K562 (cell line): ENCODE data around the gene GREB1. TPM values are rescaled to one million over a fixed set of nuclear protein-coding genes. Genes with fewer than 3 reads are reported as not detected.

ENCODE experiments used
- BRF2 ChIP-seq: IDR thresholded peaks from 3 replicates; pipeline ENCODE4 v1.6.1; 2011; ENCODE audit warnings: borderline replicate concordance, mild to moderate bottlenecking; ENCODE audit not compliant: insufficient read length, insufficient read depth
- FOXK2 ChIP-seq, 2 experiments: fragments of 450-650 bp; IDR thresholded peaks in 1 of 2; conservative IDR thresholded peaks in 1 of 2; 2 replicates each; pipeline ENCODE4 v1.6.1; 2016; ENCODE audit warnings: low read depth in 2 of 2, mild to moderate bottlenecking in 1 of 2
- FOXO4 ChIP-seq: fragments of 450-650 bp; formaldehyde crosslinking; IDR thresholded peaks from 2 replicates; pipeline ENCODE4 v1.4.0; 2020; ENCODE audit warnings: mild to moderate bottlenecking, moderate library complexity
- MAZ ChIP-seq, 2 experiments: fragments of 450-650 bp in 1 of 2; sonication (generic) in 1 of 2; formaldehyde crosslinking; IDR thresholded peaks in 1 of 2; conservative IDR thresholded peaks in 1 of 2; 2 replicates each; pipeline versions ENCODE4 v1.4.0 to v1.5.0; 2020; ENCODE audit warnings: mild to moderate bottlenecking in 1 of 2, missing genetic modification reagents in 1 of 2
- MGA ChIP-seq: fragments of 450-650 bp; IDR thresholded peaks from 2 replicates; pipeline ENCODE4 v1.6.1; 2016; ENCODE audit warnings: mild to moderate bottlenecking, moderate library complexity
- NR4A1 ChIP-seq, 2 experiments: fragments of 250-450 bp in 1 of 2; fragments of 450-650 bp in 1 of 2; sonication (Bioruptor Pico) in 1 of 2; IDR thresholded peaks; 2 replicates each; pipeline versions ENCODE4 v1.4.0 to v1.6.1; 2016 to 2020; ENCODE audit warnings: mild to moderate bottlenecking in 2 of 2, missing compliant biosample characterization in 1 of 2, missing genetic modification characterization in 1 of 2, moderate library complexity in 1 of 2
- ZHX1 ChIP-seq: fragments of 150-350 bp; conservative IDR thresholded peaks from 2 replicates; pipeline ENCODE4 v1.6.1; 2014; ENCODE audit warnings: low read length
- ZNF224 ChIP-seq: sonication (generic); formaldehyde crosslinking; IDR thresholded peaks from 2 replicates; pipeline ENCODE4 v1.8.0; 2022; ENCODE audit warnings: mild to moderate bottlenecking, missing genetic modification reagents
- polyA plus RNA-seq, 8 experiments: library from polyadenylated mRNA; depleted of rRNA in 4 of 8; stranded (reverse) in 5 of 8; unstranded in 3 of 8; fragments of >200 nt; fragmentation: Nextera tagmentation in 2 of 8; fragmentation: Illumina TruSeq in 1 of 8; extraction: Ambion mirVana in 2 of 8; extraction: Trizol in 1 of 8; gene quantifications; 2 replicates each; pipeline versions ENCODE4 v1.2.1 to v1.2.3, GENCODE V29; 2011 to 2014; ENCODE audit warnings: inconsistent platforms in 1 of 8, missing spikeins in 1 of 8
- total RNA-seq, 7 experiments: library from RNA; depleted of rRNA in 6 of 7; stranded (reverse); fragments of >200 nt in 6 of 7; fragmentation: Illumina TruSeq in 2 of 7; extraction: Trizol in 2 of 7; gene quantifications; 2 replicates each; pipeline versions ENCODE4 v1.2.1 to v1.2.3, GENCODE V29; 2011 to 2021; ENCODE audit warnings: low replicate concordance in 1 of 7

The GREB1 gene
- total and polyA plus RNA-seq, 9 of the 15 experiments (the other 6 are each of a cell fraction or from before 2014, with no cell fraction given), result 0.04 to 0.86 (median 0.10) TPM; not detected in 1

- TF ChIP-seq ZHX1 (no peak), BRF2 (no peak), MAZ (CRISPR knock-in tag; conservative IDR thresholded peaks at IDR 0.05 in 1 of 2, IDR thresholded peaks at IDR 0.05 in 1 of 2) (no peak), FOXO4 (CRISPR knock-in tag) (no peak), NR4A1 (CRISPR knock-in tag; IDR thresholded peaks at IDR 0.05) (peak; percentile 66; the same call in 1 of the 2 replicates), NR4A1 (tag; IDR thresholded peaks at IDR 0.05) (no peak), FOXK2 (conservative IDR thresholded peaks at IDR 0.05 in 1 of 2, IDR thresholded peaks at IDR 0.05 in 1 of 2; ENCODE audit: low read depth in 2 of 2) (no peak), MGA (peak; percentile 48; the same call in 1 of the 2 replicates), ZNF224 (CRISPR knock-in tag) (no peak)
These were observed 31.0 kb upstream of the GREB1 start (continued) for GRCh38 chr2:11502740-11503292.
